ENCODE results near the gene PPP1R15A.

PPP1R15A gene

DNA sequence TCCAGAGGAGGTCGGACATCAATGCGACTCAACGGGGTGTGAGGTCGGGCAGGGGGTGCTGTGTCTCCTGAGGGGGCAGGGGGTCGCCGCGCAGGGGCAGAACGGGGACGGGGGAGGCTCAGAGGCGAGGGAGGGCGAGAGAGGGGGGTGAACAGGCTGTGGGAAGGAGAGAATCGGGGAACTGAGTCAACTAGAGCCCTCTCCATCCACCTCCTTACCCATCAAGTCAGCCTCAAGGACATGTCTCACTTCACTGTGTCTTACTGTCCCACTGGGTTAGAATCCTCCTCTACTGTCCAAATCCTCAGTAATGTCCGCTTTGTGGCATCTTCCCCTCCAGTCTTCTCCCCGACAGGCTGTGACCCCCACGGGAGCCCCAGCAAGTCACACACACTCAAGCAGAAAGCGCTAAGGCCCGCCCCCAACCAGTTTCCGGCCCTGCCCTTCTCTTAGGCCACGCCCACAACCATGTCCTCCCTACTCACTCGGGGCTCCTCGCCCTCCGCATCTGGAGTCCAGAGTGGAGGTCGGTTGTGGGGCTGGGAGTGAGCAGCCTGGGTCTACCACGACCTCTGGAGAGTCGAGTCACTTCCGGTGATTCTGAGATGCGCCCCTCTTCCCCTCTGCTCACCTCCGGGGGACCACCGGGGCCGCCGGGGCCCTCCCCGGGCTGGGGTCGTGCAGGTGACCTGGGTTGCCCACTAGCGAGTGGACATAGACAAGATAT lies 13.1 kb upstream of the PPP1R15A start:
- DNase-seq (peak; percentile 51), ATAC-seq (ENCODE audit: insufficient read depth, low read depth) (peak; percentile 62; the same call in 2 of the 3 replicates)
- Histone ChIP-seq H3K4me3 (ENCODE audit: low read depth in 1 of 2, low read length in 2 of 2) (no peak overlapping the region), H3K9me3 (ENCODE audit: insufficient read depth, low read length, severe bottlenecking) (no peaks in the 10 kb centered on the region), H3K4me2 (ENCODE audit: insufficient read depth, low read length) (no peak overlapping the region), H3K9ac (ENCODE audit: low read depth, low read length) (no peak overlapping the region), H4K20me1 (ENCODE audit: insufficient read depth, low read length) (no peaks in the 10 kb centered on the region), H3K79me2 (ENCODE audit: insufficient read depth, low read length) (no peaks in the 10 kb centered on the region), H3K4me1 (ENCODE audit: insufficient read depth, low read length) (no peaks in the 10 kb centered on the region), H3K27me3 (ENCODE audit: insufficient read depth, low read length, poor library complexity) (no peaks in the 10 kb centered on the region), H3K27ac (ENCODE audit: low read length) (no peak overlapping the region), H2AFZ (ENCODE audit: low read depth, low read length) (peak overlapping the region; percentile 16; the same call in 1 of the 2 replicates), H3K36me3 (ENCODE audit: insufficient read depth, low read length) (no peaks in the 10 kb centered on the region)
- TF ChIP-seq CTCF (IDR thresholded peaks at IDR 0.05; ENCODE audit: borderline replicate concordance, extremely low read depth, low read length, poor library complexity, severe bottlenecking) (no peak), EZH2 (IDR thresholded peaks at IDR 0.05; ENCODE audit: borderline replicate concordance, low read depth, low read length, severe bottlenecking) (no peak)

DNA sequence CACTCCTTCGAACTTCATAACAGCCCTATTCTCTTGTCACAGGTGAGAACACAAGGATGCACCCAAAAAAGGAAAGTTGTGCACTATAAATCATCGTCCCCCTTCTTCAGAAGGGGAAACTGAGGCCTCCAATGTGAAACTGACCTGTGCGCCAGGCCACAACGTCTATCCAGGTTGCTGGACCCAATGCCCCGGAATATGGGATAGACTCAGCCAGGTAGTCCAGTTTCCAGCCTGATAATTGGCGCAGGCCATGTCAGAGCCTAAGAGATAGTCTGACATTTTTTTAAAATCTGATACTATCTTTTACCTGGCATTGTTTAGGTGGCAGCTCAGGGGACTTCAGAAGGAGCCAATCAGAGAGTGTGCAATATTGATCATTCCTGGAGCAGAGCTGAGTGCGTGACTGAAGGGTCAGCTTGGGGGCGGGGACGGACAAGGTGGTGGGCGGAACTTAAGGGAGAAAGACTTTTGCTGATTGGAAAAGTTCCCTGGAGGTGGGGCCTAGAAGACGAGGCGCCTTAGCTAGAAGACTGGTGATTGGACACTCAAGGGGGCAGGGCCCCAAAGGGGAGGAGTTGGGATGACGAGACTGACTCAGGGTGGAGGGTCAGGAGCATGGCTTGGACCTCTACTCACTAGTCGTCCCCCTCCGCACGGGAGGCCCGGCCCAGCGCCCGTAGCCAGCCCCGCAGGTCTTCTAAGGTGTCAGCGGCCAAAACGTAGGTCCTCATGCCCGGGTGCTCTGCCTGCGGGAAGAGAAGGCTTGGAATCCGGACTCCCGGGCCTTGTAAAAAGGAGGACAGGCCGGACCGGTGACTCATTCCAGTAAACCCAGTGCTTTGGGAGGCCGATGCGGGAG lies 12.3 kb upstream of the PPP1R15A start:
- no peak overlapping the region for H3K4me3 ChIP-seq (ENCODE audit: low read depth in 1 of 2, low read length in 2 of 2)

GRCh38 chr19:48861313-48861712 lies 10.9 kb upstream of the PPP1R15A start:
- H3K27ac ChIP-seq (ENCODE audit: low read length), result no peak overlapping the region
- no peaks in the 10 kb centered on the region for H3K9me3 ChIP-seq (ENCODE audit: insufficient read depth, low read length, severe bottlenecking)
- no peaks in the 10 kb centered on the region for H3K36me3 ChIP-seq (ENCODE audit: insufficient read depth, low read length)
- TF ChIP-seq CTCF (IDR thresholded peaks at IDR 0.05; ENCODE audit: borderline replicate concordance, extremely low read depth, low read length, poor library complexity, severe bottlenecking) (no peak), EZH2 (IDR thresholded peaks at IDR 0.05; ENCODE audit: borderline replicate concordance, low read depth, low read length, severe bottlenecking) (no peak)
- no peak overlapping the region for H3K4me2 ChIP-seq (ENCODE audit: insufficient read depth, low read length)
- H3K27me3 ChIP-seq (ENCODE audit: insufficient read depth, low read length, poor library complexity), result no peaks in the 10 kb centered on the region
- ATAC-seq (ENCODE audit: insufficient read depth, low read depth) (no peak), DNase-seq (no peak)
- no peak overlapping the region for H3K4me3 ChIP-seq (ENCODE audit: low read depth in 1 of 2, low read length in 2 of 2)
- H2AFZ ChIP-seq (ENCODE audit: low read depth, low read length), result no peak overlapping the region
- no peaks in the 10 kb centered on the region for H3K4me1 ChIP-seq (ENCODE audit: insufficient read depth, low read length)
- H4K20me1 ChIP-seq (ENCODE audit: insufficient read depth, low read length), result no peaks in the 10 kb centered on the region
- no peaks in the 10 kb centered on the region for H3K79me2 ChIP-seq (ENCODE audit: insufficient read depth, low read length)
- no peak overlapping the region for H3K9ac ChIP-seq (ENCODE audit: low read depth, low read length)

More for the DNA sequence above, 12.3 kb upstream of the PPP1R15A start:
- Histone ChIP-seq H3K27ac (ENCODE audit: low read length) (no peak overlapping the region), H3K9me3 (ENCODE audit: insufficient read depth, low read length, severe bottlenecking) (no peaks in the 10 kb centered on the region), H3K36me3 (ENCODE audit: insufficient read depth, low read length) (no peaks in the 10 kb centered on the region), H3K79me2 (ENCODE audit: insufficient read depth, low read length) (no peaks in the 10 kb centered on the region), H3K9ac (ENCODE audit: low read depth, low read length) (no peak overlapping the region), H3K27me3 (ENCODE audit: insufficient read depth, low read length, poor library complexity) (no peaks in the 10 kb centered on the region), H3K4me2 (ENCODE audit: insufficient read depth, low read length) (no peak overlapping the region), H2AFZ (ENCODE audit: low read depth, low read length) (no peak overlapping the region), H4K20me1 (ENCODE audit: insufficient read depth, low read length) (no peaks in the 10 kb centered on the region), H3K4me1 (ENCODE audit: insufficient read depth, low read length) (no peaks in the 10 kb centered on the region)
- no peak for TF ChIP-seq CTCF (IDR thresholded peaks at IDR 0.05; ENCODE audit: borderline replicate concordance, extremely low read depth, low read length, poor library complexity, severe bottlenecking)
- no peak for TF ChIP-seq EZH2 (IDR thresholded peaks at IDR 0.05; ENCODE audit: borderline replicate concordance, low read depth, low read length, severe bottlenecking)
- ATAC-seq (ENCODE audit: insufficient read depth, low read depth) (no peak), DNase-seq (no peak)

Data from DND-41 (cell line).